Neural cell (in vitro differentiated cells): ENCODE measurements around the gene LHFPL2. TPM values are rescaled to one million over a fixed set of nuclear protein-coding genes. Genes with fewer than 3 reads are reported as not detected.

ENCODE experiments used
- H2AFZ ChIP-seq: fragments of 200-600, 300-800 bp; sonication (generic), shearing (Covaris generic); 2 replicates; pipeline ENCODE4 v1.6.0; 2014; ENCODE audit warnings: low read depth, mild to moderate bottlenecking, antibody characterized with exemption, low read length, moderate library complexity
- H3F3A ChIP-seq: fragments of 200-600 bp; shearing (Covaris generic); 2 replicates; pipeline ENCODE4 v1.6.1; 2016; ENCODE audit warnings: mild to moderate bottlenecking, moderate library complexity, mixed read lengths, antibody characterized with exemption, low read length; ENCODE audit not compliant: insufficient read depth, poor library complexity, severe bottlenecking
- H3K27ac ChIP-seq: fragments of 200-600, 300-800 bp; sonication (generic), shearing (Covaris generic); 2 replicates; pipeline ENCODE4 v1.5.1; 2014; ENCODE audit warnings: mild to moderate bottlenecking, low read length, moderate library complexity
- H3K27me3 ChIP-seq: fragments of 300-800, 200-600 bp; sonication (generic), shearing (Covaris generic); 2 replicates; pipeline ENCODE4 v1.6.0; 2014; ENCODE audit warnings: mild to moderate bottlenecking, low read depth, low read length, moderate library complexity; ENCODE audit not compliant: insufficient read depth
- H3K36me3 ChIP-seq: fragments of 300-800, 200-600 bp; sonication (generic), shearing (Covaris generic); 2 replicates; pipeline ENCODE4 v1.5.1; 2014; ENCODE audit warnings: mild to moderate bottlenecking, antibody characterized with exemption, low read length, moderate library complexity; ENCODE audit not compliant: insufficient read depth
- H3K4me2 ChIP-seq: fragments of 300-800, 200-600 bp; sonication (generic), shearing (Covaris generic); 2 replicates; pipeline ENCODE4 v1.6.0; 2014; ENCODE audit warnings: mild to moderate bottlenecking, low read length
- H3K4me3 ChIP-seq: fragments of 300-800, 200-600 bp; sonication (generic), shearing (Covaris generic); 2 replicates; pipeline ENCODE4 v1.5.1; 2014; ENCODE audit warnings: mild to moderate bottlenecking, low read length, moderate library complexity
- H3K79me2 ChIP-seq: fragments of 200-600 bp; shearing (Covaris generic); replicated peaks from 2 replicates; pipeline ENCODE4 v1.6.0; 2014; ENCODE audit warnings: mild to moderate bottlenecking, low read length, moderate library complexity; ENCODE audit not compliant: insufficient read depth
- H3K9ac ChIP-seq: fragments of 300-800, 200-600 bp; sonication (generic), shearing (Covaris generic); 2 replicates; pipeline ENCODE4 v1.6.1; 2016; ENCODE audit warnings: mild to moderate bottlenecking, low read length, mixed read lengths
- H3K9me2 ChIP-seq: fragments of 200-600 bp; shearing (Covaris generic); 2 replicates; pipeline ENCODE4 v1.6.1; 2016; ENCODE audit warnings: mild to moderate bottlenecking, low read length, mixed read lengths; ENCODE audit not compliant: insufficient read depth
- H3K9me3 ChIP-seq: fragments of 200-600, 300-800 bp; sonication (generic), shearing (Covaris generic); 2 replicates; pipeline ENCODE4 v1.6.1; 2016; ENCODE audit warnings: mild to moderate bottlenecking, mixed run types, low read length, moderate library complexity, mixed read lengths
- H4K20me1 ChIP-seq: fragments of 200-600 bp; shearing (Covaris generic); 2 replicates; pipeline ENCODE4 v1.6.1; 2016; ENCODE audit warnings: mild to moderate bottlenecking, mixed run types; ENCODE audit not compliant: insufficient read depth
- EP300 ChIP-seq: fragments of 450-650 bp; conservative IDR thresholded peaks from 2 replicates; pipeline ENCODE4 v1.6.1; 2014; ENCODE audit warnings: antibody characterized with exemption, mild to moderate bottlenecking, moderate library complexity; ENCODE audit not compliant: poor library complexity, severe bottlenecking
- EZH2 ChIP-seq: fragments of 200-600, 300-800 bp; shearing (Covaris generic), sonication (generic); IDR thresholded peaks from 2 replicates; pipeline ENCODE4 v1.6.1; 2014; ENCODE audit warnings: antibody characterized with exemption, low read length, borderline replicate concordance, mild to moderate bottlenecking; ENCODE audit not compliant: insufficient read depth, poor library complexity, severe bottlenecking
- MXI1 ChIP-seq: fragments of 450-650 bp; conservative IDR thresholded peaks from 2 replicates; pipeline ENCODE4 v1.6.1; 2014; ENCODE audit warnings: antibody characterized with exemption, mild to moderate bottlenecking; ENCODE audit not compliant: poor library complexity, severe bottlenecking
- POLR2AphosphoS5 ChIP-seq: IDR thresholded peaks from 2 replicates; pipeline ENCODE4 v1.6.1; 2012
- RAD21 ChIP-seq: fragments of 450-650 bp; conservative IDR thresholded peaks from 2 replicates; pipeline ENCODE4 v1.6.1; 2014; ENCODE audit warnings: antibody characterized with exemption, mild to moderate bottlenecking, moderate library complexity
- SMC3 ChIP-seq: fragments of 450-650 bp; conservative IDR thresholded peaks from 2 replicates; pipeline ENCODE4 v1.6.1; 2014; ENCODE audit warnings: antibody characterized with exemption, mild to moderate bottlenecking, moderate library complexity; ENCODE audit not compliant: poor library complexity
- TAF1 ChIP-seq: IDR thresholded peaks from 2 replicates; pipeline ENCODE4 v1.6.1; 2012; ENCODE audit warnings: low read depth
- polyA plus RNA-seq: library from polyadenylated mRNA; depleted of rRNA; stranded (reverse); fragments of >200 nt; gene quantifications from 2 replicates; pipeline ENCODE4 v1.2.3, GENCODE V29; 2014
- TF ChIP-seq, protein P1 (sequence below): fragments of 450-650 bp; IDR thresholded peaks from 2 replicates; pipeline ENCODE4 v1.5.1; 2014; ENCODE audit warnings: antibody characterized with exemption, mild to moderate bottlenecking, moderate library complexity; ENCODE audit not compliant: poor library complexity, severe bottlenecking
- TF ChIP-seq, protein P2 (sequence below): IDR thresholded peaks from 2 replicates; pipeline ENCODE4 v1.6.1; 2012; ENCODE audit warnings: borderline replicate concordance

LHFPL2 gene
- polyA plus RNA-seq, 1 donor from 2014 or later: 1.6 TPM

GRCh38 chr5:78655746-78656290, 7.2 kb upstream of the LHFPL2 start:
- H3K27me3 ChIP-seq: no peaks in the 10 kb centered on the region
- no peak for TF ChIP-seq RAD21
- TF ChIP-seq EP300: no peak
- TF ChIP-seq MXI1: no peak
- TF ChIP-seq TAF1: no peak
- TF ChIP-seq EZH2: no peak
- no peak for TF ChIP-seq SMC3
- TF ChIP-seq POLR2AphosphoS5: no peak
- TF ChIP-seq, protein P1, sequence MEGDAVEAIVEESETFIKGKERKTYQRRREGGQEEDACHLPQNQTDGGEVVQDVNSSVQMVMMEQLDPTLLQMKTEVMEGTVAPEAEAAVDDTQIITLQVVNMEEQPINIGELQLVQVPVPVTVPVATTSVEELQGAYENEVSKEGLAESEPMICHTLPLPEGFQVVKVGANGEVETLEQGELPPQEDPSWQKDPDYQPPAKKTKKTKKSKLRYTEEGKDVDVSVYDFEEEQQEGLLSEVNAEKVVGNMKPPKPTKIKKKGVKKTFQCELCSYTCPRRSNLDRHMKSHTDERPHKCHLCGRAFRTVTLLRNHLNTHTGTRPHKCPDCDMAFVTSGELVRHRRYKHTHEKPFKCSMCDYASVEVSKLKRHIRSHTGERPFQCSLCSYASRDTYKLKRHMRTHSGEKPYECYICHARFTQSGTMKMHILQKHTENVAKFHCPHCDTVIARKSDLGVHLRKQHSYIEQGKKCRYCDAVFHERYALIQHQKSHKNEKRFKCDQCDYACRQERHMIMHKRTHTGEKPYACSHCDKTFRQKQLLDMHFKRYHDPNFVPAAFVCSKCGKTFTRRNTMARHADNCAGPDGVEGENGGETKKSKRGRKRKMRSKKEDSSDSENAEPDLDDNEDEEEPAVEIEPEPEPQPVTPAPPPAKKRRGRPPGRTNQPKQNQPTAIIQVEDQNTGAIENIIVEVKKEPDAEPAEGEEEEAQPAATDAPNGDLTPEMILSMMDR: no peak
- TF ChIP-seq, protein P2, sequence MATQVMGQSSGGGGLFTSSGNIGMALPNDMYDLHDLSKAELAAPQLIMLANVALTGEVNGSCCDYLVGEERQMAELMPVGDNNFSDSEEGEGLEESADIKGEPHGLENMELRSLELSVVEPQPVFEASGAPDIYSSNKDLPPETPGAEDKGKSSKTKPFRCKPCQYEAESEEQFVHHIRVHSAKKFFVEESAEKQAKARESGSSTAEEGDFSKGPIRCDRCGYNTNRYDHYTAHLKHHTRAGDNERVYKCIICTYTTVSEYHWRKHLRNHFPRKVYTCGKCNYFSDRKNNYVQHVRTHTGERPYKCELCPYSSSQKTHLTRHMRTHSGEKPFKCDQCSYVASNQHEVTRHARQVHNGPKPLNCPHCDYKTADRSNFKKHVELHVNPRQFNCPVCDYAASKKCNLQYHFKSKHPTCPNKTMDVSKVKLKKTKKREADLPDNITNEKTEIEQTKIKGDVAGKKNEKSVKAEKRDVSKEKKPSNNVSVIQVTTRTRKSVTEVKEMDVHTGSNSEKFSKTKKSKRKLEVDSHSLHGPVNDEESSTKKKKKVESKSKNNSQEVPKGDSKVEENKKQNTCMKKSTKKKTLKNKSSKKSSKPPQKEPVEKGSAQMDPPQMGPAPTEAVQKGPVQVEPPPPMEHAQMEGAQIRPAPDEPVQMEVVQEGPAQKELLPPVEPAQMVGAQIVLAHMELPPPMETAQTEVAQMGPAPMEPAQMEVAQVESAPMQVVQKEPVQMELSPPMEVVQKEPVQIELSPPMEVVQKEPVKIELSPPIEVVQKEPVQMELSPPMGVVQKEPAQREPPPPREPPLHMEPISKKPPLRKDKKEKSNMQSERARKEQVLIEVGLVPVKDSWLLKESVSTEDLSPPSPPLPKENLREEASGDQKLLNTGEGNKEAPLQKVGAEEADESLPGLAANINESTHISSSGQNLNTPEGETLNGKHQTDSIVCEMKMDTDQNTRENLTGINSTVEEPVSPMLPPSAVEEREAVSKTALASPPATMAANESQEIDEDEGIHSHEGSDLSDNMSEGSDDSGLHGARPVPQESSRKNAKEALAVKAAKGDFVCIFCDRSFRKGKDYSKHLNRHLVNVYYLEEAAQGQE: no peak
- H3K4me2 ChIP-seq: no peak overlapping the region

GRCh38 chr5:78654386-78654785, 5.8 kb upstream of the LHFPL2 start:
- Histone ChIP-seq H3K27me3 (no peaks in the 10 kb centered on the region), H3K9ac (no peak overlapping the region), H3K4me2 (no peak overlapping the region), H3K79me2 (no peaks in the 10 kb centered on the region), H3K4me3 (no peak overlapping the region), H3K36me3 (no peaks in the 10 kb centered on the region), H2AFZ (no peak overlapping the region), H3F3A (no peaks in the 10 kb centered on the region), H4K20me1 (no peaks in the 10 kb centered on the region), H3K27ac (no peak overlapping the region), H3K9me3 (no peaks in the 10 kb centered on the region), H3K9me2 (no peaks in the 10 kb centered on the region)
- TF ChIP-seq, protein P1: no peak
- TF ChIP-seq, protein P2: no peak
- TF ChIP-seq TAF1 (no peak), RAD21 (no peak), SMC3 (no peak), EP300 (no peak), EZH2 (no peak), MXI1 (no peak), POLR2AphosphoS5 (no peak)

More at GRCh38 chr5:78655746-78656290, 7.2 kb upstream of the LHFPL2 start:
- no peaks in the 10 kb centered on the region for H3F3A ChIP-seq
- no peak overlapping the region for H3K4me3 ChIP-seq
- no peak overlapping the region for H3K9ac ChIP-seq
- no peak overlapping the region for H3K27ac ChIP-seq
- no peaks in the 10 kb centered on the region for H3K9me3 ChIP-seq
- no peaks in the 10 kb centered on the region for H4K20me1 ChIP-seq
- H2AFZ ChIP-seq: no peak overlapping the region
- H3K79me2 ChIP-seq: no peaks in the 10 kb centered on the region
- no peaks in the 10 kb centered on the region for H3K36me3 ChIP-seq
- no peaks in the 10 kb centered on the region for H3K9me2 ChIP-seq
